Esophagus squamous epithelium (tissue), 5 donors: ENCODE data around the gene CLDN18. TPM values are rescaled to one million over a fixed set of nuclear protein-coding genes. Genes with fewer than 3 reads are reported as not detected.

Source experiments
- DNase-seq: peaks from one replicate; lab custom pipeline; 2025; lab: John Stamatoyannopoulos, UW
- H3K27ac ChIP-seq, 4 donors: fragments of 200-600 bp; sonication (generic); one replicate each; pipeline ENCODE4 v1.5.1; 2016 to 2019; ENCODE audit warnings: mild to moderate bottlenecking in 1 of 4
- H3K27me3 ChIP-seq, 4 donors: fragments of 200-600 bp; sonication (generic); 1 replicate in 3 of 4; 2 replicates in 1 of 4; pipeline versions ENCODE4 v1.5.1 to v1.6.0; 2017 to 2021; ENCODE audit warnings: antibody characterized with exemption in 1 of 4
- H3K36me3 ChIP-seq, 3 donors: fragments of 200-600 bp; sonication (generic); one replicate each; pipeline ENCODE4 v1.5.1; 2016 to 2019
- H3K4me1 ChIP-seq, 3 donors: fragments of 200-600 bp; sonication (generic); one replicate each; pipeline ENCODE4 v1.5.1; 2017 to 2019
- H3K4me3 ChIP-seq, 4 donors: fragments of 200-600 bp; sonication (generic); 1 replicate in 3 of 4; 2 replicates in 1 of 4; pipeline ENCODE4 v1.5.1; 2016 to 2019; ENCODE audit warnings: mild to moderate bottlenecking in 2 of 4, moderate library complexity in 1 of 4
- H3K9me3 ChIP-seq, 3 donors: fragments of 200-600 bp; sonication (generic); one replicate each; pipeline ENCODE4 v1.5.1; 2016 to 2019
- POLR2A ChIP-seq, 4 donors: fragments of 450-650 bp; IDR thresholded peaks; one replicate each; pipeline ENCODE4 v1.6.1; 2017; ENCODE audit warnings: antibody characterized with exemption in 4 of 4, mild to moderate bottlenecking in 4 of 4, moderate library complexity in 3 of 4
- WGBS, 2 donors: methylation state at CpG; one replicate each; pipeline ENCODE4 v1.1.5; 2018; 5-methylcytosine and 5-hydroxymethylcytosine counted together
- intact Hi-C: fragments of 100-400 bp; cut with DNase I; formaldehyde crosslinking; loops from one replicate; pipeline ENCODE4 v1.15.0; 2022
- total RNA-seq, 4 donors: library from RNA; depleted of rRNA; stranded (reverse); fragments of >200 nt; gene quantifications; one replicate each; pipeline ENCODE4 v1.1.0, GENCODE V29; 2016
- TF ChIP-seq, protein P1 (sequence below), 6 experiments: fragments of 450-650 bp in 4 of 6; fragments of 200-600 bp in 2 of 6; sonication (generic) in 2 of 6; IDR thresholded peaks; one replicate each; pipeline ENCODE4 v1.5.1; 2016 to 2019; ENCODE audit warnings: antibody characterized with exemption in 6 of 6, mild to moderate bottlenecking in 4 of 6, moderate library complexity in 4 of 6
- donor health status: DM: yes; HTN: yes; CAD: no.

Gene CLDN18
- total RNA-seq, 4 donors from 2014 or later, result 0.38 TPM; not detected in 3

DNA sequence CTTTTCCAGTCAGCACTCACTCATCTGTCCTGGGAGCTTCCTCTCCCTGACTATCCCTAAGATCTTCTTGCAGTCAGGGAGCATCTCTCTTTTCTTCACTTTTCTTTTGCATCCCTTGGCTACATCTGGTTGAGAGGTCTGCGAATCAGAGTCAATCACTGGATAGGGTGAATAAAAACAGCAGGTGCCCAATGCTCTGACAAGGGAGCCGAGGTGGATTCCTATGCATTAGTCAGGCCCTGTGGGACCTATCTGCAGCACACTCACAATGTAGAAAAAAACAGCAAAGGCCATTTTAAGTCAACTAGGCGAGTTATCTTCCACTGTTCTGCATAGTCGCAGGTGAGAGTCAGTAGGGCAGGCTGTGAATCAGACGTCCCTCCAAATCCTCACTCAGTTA lies 69.9 kb downstream of the CLDN18 start:
- peaks cover 0 to 82% (median 0%) of the 10 kb centered on the region in 3 donors for H3K36me3 ChIP-seq
- WGBS, 2 donors, result 79 to 80% methylated on average over 3 to 5 of the region's 5 CpGs
- DNase-seq, result no peak
- H3K27me3 ChIP-seq, result no peaks in the 10 kb centered on the region
- TF ChIP-seq, protein P1, sequence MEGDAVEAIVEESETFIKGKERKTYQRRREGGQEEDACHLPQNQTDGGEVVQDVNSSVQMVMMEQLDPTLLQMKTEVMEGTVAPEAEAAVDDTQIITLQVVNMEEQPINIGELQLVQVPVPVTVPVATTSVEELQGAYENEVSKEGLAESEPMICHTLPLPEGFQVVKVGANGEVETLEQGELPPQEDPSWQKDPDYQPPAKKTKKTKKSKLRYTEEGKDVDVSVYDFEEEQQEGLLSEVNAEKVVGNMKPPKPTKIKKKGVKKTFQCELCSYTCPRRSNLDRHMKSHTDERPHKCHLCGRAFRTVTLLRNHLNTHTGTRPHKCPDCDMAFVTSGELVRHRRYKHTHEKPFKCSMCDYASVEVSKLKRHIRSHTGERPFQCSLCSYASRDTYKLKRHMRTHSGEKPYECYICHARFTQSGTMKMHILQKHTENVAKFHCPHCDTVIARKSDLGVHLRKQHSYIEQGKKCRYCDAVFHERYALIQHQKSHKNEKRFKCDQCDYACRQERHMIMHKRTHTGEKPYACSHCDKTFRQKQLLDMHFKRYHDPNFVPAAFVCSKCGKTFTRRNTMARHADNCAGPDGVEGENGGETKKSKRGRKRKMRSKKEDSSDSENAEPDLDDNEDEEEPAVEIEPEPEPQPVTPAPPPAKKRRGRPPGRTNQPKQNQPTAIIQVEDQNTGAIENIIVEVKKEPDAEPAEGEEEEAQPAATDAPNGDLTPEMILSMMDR (IDR thresholded peaks at IDR 0.05), result no peak
- TF ChIP-seq POLR2A (IDR thresholded peaks at IDR 0.05), result no peak
- H3K9me3 ChIP-seq, result no peaks in the 10 kb centered on the region
- H3K4me1 ChIP-seq, result peaks cover 5 to 6% (median 6%) of the 10 kb centered on the region in 3 donors
- intact Hi-C loops, result no loop called here
- H3K27ac ChIP-seq, result no peak overlapping the region
- H3K4me3 ChIP-seq, result no peak overlapping the region

DNA sequence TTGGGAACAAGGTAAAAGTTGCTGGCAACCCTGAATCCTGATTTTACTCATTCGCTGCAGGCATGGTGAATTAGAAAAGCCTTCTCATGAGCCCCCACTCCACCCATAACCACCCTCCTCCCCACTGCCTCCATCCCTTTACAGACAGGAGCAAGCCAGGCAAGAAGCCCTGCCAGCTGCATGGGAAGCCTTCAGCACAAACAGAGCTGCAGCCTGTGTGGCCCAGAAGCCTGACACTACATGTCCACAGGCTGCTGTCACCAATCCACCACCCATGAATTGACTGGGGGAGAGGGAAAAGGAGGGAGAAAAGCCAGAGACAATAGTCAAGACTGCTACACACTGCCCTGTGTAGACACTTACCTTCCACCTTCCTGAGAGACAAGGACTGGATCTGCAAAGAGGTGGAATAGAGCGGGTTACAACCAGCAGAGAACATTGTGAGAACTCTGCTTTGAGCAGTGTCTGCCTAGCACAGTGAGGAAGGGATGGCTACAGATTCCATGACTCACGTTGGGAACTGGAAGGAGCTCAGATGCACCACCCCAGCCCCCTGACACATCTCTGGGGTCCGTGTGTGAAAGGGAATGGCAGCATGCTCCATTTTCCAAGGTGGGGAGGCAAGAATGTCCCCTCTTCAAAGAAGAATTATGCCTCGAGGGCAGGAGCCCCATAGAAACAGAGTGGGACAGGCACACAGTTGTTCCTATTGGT lies 71.6 kb downstream of the CLDN18 start:
- TF ChIP-seq, protein P1 (IDR thresholded peaks at IDR 0.05), result no peak
- TF ChIP-seq POLR2A (IDR thresholded peaks at IDR 0.05), result no peak
- DNase-seq, result no peak
- 39 to 46% methylated on average over 4 to 5 of the region's 5 CpGs for WGBS, 2 donors
- no peaks in the 10 kb centered on the region for H3K9me3 ChIP-seq
- H3K36me3 ChIP-seq, result peaks cover 0 to 74% (median 0%) of the 10 kb centered on the region in 3 donors
- peak overlapping the region in 1 of 4 donors; percentile 13 for H3K4me3 ChIP-seq
- no peaks in the 10 kb centered on the region for H3K27me3 ChIP-seq
- peaks cover 5 to 6% (median 6%) of the 10 kb centered on the region in 3 donors for H3K4me1 ChIP-seq
- intact Hi-C loops, result no loop called here
- peak overlapping the region in 1 of 4 donors; percentile 36 for H3K27ac ChIP-seq

DNA sequence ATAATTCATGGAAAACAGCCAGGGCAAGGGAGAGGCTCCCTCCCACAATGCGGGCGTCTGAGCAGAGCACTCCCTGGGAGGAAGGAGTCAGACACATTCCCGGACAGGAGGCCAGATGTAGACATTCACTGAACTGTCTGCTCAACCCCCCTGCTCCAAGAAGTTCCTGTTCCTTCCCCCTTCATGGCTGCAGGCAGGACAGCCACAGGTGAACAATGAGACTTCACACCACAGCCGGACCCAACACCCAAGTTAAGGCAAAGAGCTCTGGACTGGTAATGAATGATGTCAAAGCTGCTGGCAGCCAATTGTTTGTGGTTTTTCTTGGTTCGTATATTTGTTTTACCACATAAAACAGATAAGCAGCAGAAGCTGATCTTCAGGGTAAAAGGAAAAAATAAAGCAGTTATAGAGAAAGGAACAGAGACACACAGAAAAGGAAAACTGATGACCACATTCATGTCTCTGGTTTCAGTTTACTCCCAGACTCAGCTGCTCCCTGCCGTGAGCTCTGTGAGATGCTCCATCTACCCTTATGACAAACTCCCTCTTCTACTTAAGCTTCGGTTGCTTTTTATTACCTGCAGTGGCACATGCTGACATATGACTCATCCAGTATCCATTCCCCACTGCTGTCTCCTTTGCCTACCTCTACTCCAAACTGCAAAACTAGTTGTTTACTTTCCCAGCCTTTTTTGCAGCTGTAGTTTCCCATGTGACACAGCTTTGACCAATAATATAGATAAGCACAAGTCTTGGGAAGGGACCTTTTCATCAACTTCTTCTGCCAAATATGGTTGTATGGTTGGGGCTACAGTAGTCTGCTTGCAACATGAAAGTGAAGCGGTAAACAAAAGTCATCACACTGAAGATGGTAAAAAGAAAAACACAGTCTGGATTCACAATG lies 72.4 kb downstream of the CLDN18 start:
- DNase-seq, result no peak
- peaks cover 0 to 73% (median 0%) of the 10 kb centered on the region in 3 donors for H3K36me3 ChIP-seq
- H3K27me3 ChIP-seq, result no peaks in the 10 kb centered on the region
- 32 to 42% methylated on average over 5 to 7 of the region's 8 CpGs for WGBS, 2 donors
- peak overlapping the region in 1 of 4 donors; percentile 36 for H3K27ac ChIP-seq
- TF ChIP-seq POLR2A (IDR thresholded peaks at IDR 0.05), result no peak
- TF ChIP-seq, protein P1 (IDR thresholded peaks at IDR 0.05), result no peak
- H3K4me1 ChIP-seq, result peaks cover 5 to 6% (median 6%) of the 10 kb centered on the region in 3 donors
- H3K9me3 ChIP-seq, result no peaks in the 10 kb centered on the region
- peak overlapping the region in 1 of 4 donors; percentile 13 for H3K4me3 ChIP-seq
- intact Hi-C loops, result no loop called here

DNA sequence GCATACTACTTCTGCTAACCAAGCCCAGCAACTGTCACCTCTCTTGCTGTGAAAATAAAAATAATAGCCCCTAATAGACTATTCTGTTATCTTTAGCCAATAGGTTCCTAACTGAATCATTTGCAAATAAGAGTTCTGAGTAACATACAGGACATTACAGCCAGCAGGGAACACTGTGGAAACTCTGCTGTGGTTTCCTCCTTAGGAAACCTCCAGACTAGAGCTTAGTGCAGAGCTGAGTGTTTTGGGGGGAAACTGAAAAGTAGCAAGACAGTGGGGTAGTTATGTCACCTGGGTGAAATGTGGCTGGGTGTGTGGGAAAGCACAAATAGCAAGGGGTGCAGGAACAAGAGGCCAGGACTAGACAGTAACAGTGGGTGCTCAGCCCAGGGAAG lies 73.0 kb downstream of the CLDN18 start:
- no peak for DNase-seq
- H3K4me3 ChIP-seq, result no peak overlapping the region
- TF ChIP-seq POLR2A (IDR thresholded peaks at IDR 0.05), result no peak
- TF ChIP-seq, protein P1 (IDR thresholded peaks at IDR 0.05), result no peak
- H3K9me3 ChIP-seq, result no peaks in the 10 kb centered on the region
- peaks cover 0 to 73% (median 0%) of the 10 kb centered on the region in 3 donors for H3K36me3 ChIP-seq
- intact Hi-C loops, result no loop called here
- peaks cover 5 to 6% (median 6%) of the 10 kb centered on the region in 3 donors for H3K4me1 ChIP-seq
- no peak overlapping the region for H3K27ac ChIP-seq
- no peaks in the 10 kb centered on the region for H3K27me3 ChIP-seq

Other genes starting within 250 kb of the CLDN18 start
- not detected for gene SOX14, start 245.8 kb upstream of the CLDN18 start, total RNA-seq
- 10 to 100 TPM in 1 of 4 donors, 1 to 10 TPM in 3; 1.7 to 17.4 (median 5.0) TPM for gene DZIP1L, start 105.4 kb downstream of the CLDN18 start, total RNA-seq
- not detected for gene A4GNT, start 122.2 kb downstream of the CLDN18 start, total RNA-seq
- 10 to 100 TPM in 3 of 4 donors, 1 to 10 TPM in 1; 8.1 to 15.3 (median 11.0) TPM for gene DBR1, start 164.8 kb downstream of the CLDN18 start, total RNA-seq
- 10 to 100 TPM; 29.7 to 59.3 (median 34.6) TPM for gene ARMC8, start 177.1 kb downstream of the CLDN18 start, total RNA-seq